K562 (cell line): ENCODE results near the gene DELE1. TPM values are rescaled to one million over a fixed set of nuclear protein-coding genes. Genes with fewer than 3 reads are reported as not detected.

ENCODE experiments used
- C11orf30 ChIP-seq: fragments of 450-650 bp; IDR thresholded peaks from 2 replicates; pipeline ENCODE4 v1.6.1; 2016; ENCODE audit warnings: low read depth, mild to moderate bottlenecking
- CBX3 ChIP-seq, 2 experiments: IDR thresholded peaks; 1 replicate in 1 of 2; 2 replicates in 1 of 2; pipeline ENCODE4 v1.6.1; 2012; ENCODE audit warnings: inconsistent platforms in 2 of 2, low read length in 2 of 2, borderline replicate concordance in 1 of 2, control low read depth in 1 of 2
- DMBX1 ChIP-seq: fragments of 250-450 bp; sonication (Bioruptor Pico); IDR thresholded peaks from 2 replicates; pipeline ENCODE4 v1.8.0; 2022; ENCODE audit warnings: inconsistent platforms, mild to moderate bottlenecking, moderate library complexity, borderline replicate concordance
- HDAC1 ChIP-seq, 2 experiments: fragments of 450-650 bp; IDR thresholded peaks; 2 replicates each; pipeline ENCODE4 v1.6.1; 2016 to 2017; ENCODE audit warnings: inconsistent platforms in 1 of 2, mild to moderate bottlenecking in 1 of 2, moderate library complexity in 1 of 2
- NR2C1 ChIP-seq, 2 experiments: fragments of 450-650 bp; IDR thresholded peaks; 2 replicates each; pipeline ENCODE4 v1.6.1; 2017; ENCODE audit warnings: mild to moderate bottlenecking in 2 of 2, antibody characterized with exemption in 1 of 2, inconsistent platforms in 1 of 2, missing compliant biosample characterization in 1 of 2, missing genetic modification characterization in 1 of 2
- PTTG1 ChIP-seq: fragments of 450-650 bp; IDR thresholded peaks from 2 replicates; pipeline ENCODE4 v1.6.1; 2016; ENCODE audit warnings: low read depth, mild to moderate bottlenecking, missing genetic modification characterization, missing compliant biosample characterization
- SETDB1 ChIP-seq: IDR thresholded peaks from one replicate; pipeline ENCODE4 v1.6.1; 2012; ENCODE audit warnings: low read length, control low read depth, inconsistent platforms
- polyA plus RNA-seq, 8 experiments: library from polyadenylated mRNA; depleted of rRNA in 4 of 8; stranded (reverse) in 5 of 8; unstranded in 3 of 8; fragments of >200 nt; fragmentation: Nextera tagmentation in 2 of 8; fragmentation: Illumina TruSeq in 1 of 8; extraction: Ambion mirVana in 2 of 8; extraction: Trizol in 1 of 8; gene quantifications; 2 replicates each; pipeline versions ENCODE4 v1.2.1 to v1.2.3, GENCODE V29; 2011 to 2014; ENCODE audit warnings: inconsistent platforms in 1 of 8, missing spikeins in 1 of 8
- total RNA-seq, 7 experiments: library from RNA; depleted of rRNA in 6 of 7; stranded (reverse); fragments of >200 nt in 6 of 7; fragmentation: Illumina TruSeq in 2 of 7; extraction: Trizol in 2 of 7; gene quantifications; 2 replicates each; pipeline versions ENCODE4 v1.2.1 to v1.2.3, GENCODE V29; 2011 to 2021; ENCODE audit warnings: low replicate concordance in 1 of 7
- TF ChIP-seq, protein P1 (sequence below): fragments of 450-650 bp; formaldehyde crosslinking; IDR thresholded peaks from 2 replicates; pipeline ENCODE4 v1.4.0; 2020; ENCODE audit warnings: mild to moderate bottlenecking, moderate library complexity
- TF ChIP-seq, protein P2 (sequence below): fragments of 200-800 bp; sonication (Bioruptor generic); IDR thresholded peaks from 2 replicates; pipeline ENCODE4 v1.6.1; 2017; ENCODE audit warnings: missing genetic modification characterization, missing compliant biosample characterization
- TF ChIP-seq, protein P3 (sequence below): IDR thresholded peaks from 3 replicates; pipeline ENCODE4 v1.6.1; 2011; ENCODE audit warnings: borderline replicate concordance, mild to moderate bottlenecking, moderate library complexity; ENCODE audit not compliant: insufficient read length; ENCODE audit errors: extremely low read depth
- TF ChIP-seq, protein P4 (sequence below): fragments of 450-650 bp; IDR thresholded peaks from 2 replicates; pipeline ENCODE4 v1.6.1; 2016; ENCODE audit warnings: low read depth

Gene DELE1
- total and polyA plus RNA-seq, 9 of the 15 experiments (the other 6 are each of a cell fraction or from before 2014, with no cell fraction given): 16.6 to 74.4 (median 49.8) TPM

DNA sequence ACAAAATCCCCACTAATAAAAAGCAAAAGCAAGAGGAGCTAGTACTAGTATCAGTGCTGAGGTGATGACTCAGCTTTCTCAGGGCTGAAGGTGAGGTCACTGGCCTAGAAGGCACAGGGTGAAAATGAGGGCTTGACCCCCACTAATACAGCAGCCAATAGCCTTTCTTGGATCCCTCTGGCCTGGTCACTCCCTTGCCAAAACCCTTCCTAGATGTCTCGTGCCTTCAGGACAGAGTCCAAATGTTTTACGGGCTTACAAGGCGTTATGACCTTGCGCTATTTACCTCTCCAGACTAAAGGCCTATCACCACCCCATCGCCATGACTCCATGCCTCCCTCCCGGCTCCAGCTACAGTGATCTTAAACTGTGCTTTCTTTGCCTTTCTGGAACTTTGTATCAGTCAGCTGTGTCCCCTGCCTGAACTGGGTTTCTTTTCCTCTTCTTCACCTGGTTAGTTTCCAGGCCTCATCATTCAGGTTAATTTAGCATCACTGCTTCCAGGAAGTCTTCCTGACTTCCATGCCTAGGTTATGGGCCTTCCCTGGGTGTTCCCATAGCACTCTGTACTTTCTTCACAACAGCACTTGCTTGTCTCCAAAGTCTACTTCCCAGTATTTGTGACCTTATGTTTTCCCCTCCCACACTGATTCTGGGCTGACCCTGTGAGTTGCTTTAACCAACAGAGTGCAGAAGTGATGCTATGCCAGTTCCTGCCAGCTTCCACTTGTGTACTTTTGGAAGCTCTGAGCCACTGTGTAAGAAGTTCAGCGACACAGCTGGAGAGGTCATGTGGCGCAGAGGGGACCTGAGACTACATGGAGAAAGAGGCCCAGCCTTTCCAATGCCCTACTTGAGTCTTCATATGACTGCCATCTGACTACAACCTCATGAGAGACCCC is 4.2 kb upstream of the DELE1 start (continued):
- TF ChIP-seq NR2C1 (IDR thresholded peaks at IDR 0.05) (peak; percentile 67), NR2C1 (tag; IDR thresholded peaks at IDR 0.05) (peak; percentile 82), HDAC1 (IDR thresholded peaks at IDR 0.05) (0 out of 4 replicates have a peak, but pooled peaks of 1 of the 2 experiments have one; percentile 40), CBX3 (IDR thresholded peaks at IDR 0.05; ENCODE audit: borderline replicate concordance in 1 of 2, low read length in 2 of 2) (no peak), C11orf30 (peak; percentile 99), SETDB1 (no peak), PTTG1 (tag) (peak; percentile 8; the same call in 1 of the 2 replicates), DMBX1 (CRISPR knock-in tag) (peak; percentile 32; the same call in 1 of the 2 replicates)
- TF ChIP-seq, protein P1, sequence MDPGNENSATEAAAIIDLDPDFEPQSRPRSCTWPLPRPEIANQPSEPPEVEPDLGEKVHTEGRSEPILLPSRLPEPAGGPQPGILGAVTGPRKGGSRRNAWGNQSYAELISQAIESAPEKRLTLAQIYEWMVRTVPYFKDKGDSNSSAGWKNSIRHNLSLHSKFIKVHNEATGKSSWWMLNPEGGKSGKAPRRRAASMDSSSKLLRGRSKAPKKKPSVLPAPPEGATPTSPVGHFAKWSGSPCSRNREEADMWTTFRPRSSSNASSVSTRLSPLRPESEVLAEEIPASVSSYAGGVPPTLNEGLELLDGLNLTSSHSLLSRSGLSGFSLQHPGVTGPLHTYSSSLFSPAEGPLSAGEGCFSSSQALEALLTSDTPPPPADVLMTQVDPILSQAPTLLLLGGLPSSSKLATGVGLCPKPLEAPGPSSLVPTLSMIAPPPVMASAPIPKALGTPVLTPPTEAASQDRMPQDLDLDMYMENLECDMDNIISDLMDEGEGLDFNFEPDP: no peak
- TF ChIP-seq, protein P2, sequence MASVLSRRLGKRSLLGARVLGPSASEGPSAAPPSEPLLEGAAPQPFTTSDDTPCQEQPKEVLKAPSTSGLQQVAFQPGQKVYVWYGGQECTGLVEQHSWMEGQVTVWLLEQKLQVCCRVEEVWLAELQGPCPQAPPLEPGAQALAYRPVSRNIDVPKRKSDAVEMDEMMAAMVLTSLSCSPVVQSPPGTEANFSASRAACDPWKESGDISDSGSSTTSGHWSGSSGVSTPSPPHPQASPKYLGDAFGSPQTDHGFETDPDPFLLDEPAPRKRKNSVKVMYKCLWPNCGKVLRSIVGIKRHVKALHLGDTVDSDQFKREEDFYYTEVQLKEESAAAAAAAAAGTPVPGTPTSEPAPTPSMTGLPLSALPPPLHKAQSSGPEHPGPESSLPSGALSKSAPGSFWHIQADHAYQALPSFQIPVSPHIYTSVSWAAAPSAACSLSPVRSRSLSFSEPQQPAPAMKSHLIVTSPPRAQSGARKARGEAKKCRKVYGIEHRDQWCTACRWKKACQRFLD (CRISPR knock-in tag): no peak
- TF ChIP-seq, protein P3, sequence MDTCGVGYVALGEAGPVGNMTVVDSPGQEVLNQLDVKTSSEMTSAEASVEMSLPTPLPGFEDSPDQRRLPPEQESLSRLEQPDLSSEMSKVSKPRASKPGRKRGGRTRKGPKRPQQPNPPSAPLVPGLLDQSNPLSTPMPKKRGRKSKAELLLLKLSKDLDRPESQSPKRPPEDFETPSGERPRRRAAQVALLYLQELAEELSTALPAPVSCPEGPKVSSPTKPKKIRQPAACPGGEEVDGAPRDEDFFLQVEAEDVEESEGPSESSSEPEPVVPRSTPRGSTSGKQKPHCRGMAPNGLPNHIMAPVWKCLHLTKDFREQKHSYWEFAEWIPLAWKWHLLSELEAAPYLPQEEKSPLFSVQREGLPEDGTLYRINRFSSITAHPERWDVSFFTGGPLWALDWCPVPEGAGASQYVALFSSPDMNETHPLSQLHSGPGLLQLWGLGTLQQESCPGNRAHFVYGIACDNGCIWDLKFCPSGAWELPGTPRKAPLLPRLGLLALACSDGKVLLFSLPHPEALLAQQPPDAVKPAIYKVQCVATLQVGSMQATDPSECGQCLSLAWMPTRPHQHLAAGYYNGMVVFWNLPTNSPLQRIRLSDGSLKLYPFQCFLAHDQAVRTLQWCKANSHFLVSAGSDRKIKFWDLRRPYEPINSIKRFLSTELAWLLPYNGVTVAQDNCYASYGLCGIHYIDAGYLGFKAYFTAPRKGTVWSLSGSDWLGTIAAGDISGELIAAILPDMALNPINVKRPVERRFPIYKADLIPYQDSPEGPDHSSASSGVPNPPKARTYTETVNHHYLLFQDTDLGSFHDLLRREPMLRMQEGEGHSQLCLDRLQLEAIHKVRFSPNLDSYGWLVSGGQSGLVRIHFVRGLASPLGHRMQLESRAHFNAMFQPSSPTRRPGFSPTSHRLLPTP: no peak
- TF ChIP-seq, protein P4, sequence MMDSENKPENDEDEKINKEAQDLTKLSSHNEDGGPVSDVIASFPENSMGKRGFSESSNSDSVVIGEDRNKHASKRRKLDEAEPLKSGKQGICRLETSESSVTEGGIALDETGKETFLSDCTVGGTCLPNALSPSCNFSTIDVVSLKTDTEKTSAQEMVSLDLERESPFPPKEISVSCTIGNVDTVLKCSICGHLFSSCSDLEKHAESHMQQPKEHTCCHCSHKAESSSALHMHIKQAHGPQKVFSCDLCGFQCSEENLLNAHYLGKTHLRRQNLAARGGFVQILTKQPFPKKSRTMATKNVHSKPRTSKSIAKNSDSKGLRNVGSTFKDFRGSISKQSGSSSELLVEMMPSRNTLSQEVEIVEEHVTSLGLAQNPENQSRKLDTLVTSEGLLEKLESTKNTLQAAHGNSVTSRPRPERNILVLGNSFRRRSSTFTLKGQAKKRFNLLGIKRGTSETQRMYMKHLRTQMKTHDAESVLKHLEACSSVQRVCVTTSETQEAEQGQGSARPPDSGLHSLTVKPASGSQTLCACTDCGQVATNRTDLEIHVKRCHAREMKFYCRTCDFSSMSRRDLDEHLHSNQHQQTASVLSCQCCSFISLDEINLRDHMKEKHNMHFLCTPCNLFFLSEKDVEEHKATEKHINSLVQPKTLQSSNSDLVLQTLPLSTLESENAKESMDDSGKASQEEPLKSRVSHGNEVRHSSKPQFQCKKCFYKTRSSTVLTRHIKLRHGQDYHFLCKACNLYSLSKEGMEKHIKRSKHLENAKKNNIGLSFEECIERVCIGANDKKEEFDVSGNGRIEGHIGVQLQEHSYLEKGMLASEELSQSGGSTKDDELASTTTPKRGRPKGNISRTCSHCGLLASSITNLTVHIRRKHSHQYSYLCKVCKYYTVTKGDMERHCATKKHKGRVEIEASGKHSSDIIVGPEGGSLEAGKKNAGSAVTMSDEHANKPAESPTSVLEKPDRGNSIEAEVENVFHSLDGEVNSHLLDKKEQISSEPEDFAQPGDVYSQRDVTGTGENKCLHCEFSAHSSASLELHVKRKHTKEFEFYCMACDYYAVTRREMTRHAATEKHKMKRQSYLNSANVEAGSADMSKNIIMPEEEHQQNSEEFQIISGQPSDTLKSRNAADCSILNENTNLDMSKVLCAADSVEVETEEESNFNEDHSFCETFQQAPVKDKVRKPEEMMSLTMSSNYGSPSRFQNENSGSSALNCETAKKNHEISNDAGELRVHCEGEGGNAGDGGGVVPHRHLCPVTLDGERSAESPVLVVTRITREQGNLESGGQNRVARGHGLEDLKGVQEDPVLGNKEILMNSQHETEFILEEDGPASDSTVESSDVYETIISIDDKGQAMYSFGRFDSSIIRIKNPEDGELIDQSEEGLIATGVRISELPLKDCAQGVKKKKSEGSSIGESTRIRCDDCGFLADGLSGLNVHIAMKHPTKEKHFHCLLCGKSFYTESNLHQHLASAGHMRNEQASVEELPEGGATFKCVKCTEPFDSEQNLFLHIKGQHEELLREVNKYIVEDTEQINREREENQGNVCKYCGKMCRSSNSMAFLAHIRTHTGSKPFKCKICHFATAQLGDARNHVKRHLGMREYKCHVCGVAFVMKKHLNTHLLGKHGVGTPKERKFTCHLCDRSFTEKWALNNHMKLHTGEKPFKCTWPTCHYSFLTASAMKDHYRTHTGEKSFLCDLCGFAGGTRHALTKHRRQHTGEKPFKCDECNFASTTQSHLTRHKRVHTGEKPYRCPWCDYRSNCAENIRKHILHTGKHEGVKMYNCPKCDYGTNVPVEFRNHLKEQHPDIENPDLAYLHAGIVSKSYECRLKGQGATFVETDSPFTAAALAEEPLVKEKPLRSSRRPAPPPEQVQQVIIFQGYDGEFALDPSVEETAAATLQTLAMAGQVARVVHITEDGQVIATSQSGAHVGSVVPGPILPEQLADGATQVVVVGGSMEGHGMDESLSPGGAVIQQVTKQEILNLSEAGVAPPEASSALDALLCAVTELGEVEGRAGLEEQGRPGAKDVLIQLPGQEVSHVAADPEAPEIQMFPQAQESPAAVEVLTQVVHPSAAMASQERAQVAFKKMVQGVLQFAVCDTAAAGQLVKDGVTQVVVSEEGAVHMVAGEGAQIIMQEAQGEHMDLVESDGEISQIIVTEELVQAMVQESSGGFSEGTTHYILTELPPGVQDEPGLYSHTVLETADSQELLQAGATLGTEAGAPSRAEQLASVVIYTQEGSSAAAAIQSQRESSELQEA: 0 out of 2 replicates have a peak, but pooled peaks have one; percentile 9
